HPDE6-E6E7 (cell line): ENCODE measurements around the gene CLEC16A.

Source experiments
- DNase-seq: peaks from one replicate; pipeline ENCODE4 v3.0.0; 2011; ENCODE audit warnings: missing footprints; ENCODE audit errors: extremely low spot score

Gene CLEC16A

DNA sequence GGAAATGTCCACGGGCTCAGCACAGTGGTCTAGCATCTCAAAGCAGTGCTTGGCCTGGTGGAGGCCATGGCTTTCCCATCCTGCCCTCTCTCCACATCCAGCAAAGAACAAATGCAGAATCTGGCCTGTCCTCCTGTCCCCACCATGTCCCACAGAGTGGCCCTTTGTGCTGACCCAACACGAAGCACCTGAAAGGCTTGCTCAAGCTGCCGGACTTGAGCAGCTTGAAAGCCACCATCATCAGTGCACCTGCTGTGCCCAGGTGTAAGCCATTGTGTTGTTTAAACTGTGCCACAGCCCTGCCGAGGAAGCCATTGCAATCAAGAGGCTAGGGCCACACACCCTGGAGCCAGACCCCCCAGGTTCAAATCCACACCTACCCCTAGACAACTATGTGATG lies 196.1 kb downstream of the CLEC16A start:
- DNase-seq: no peak

DNA sequence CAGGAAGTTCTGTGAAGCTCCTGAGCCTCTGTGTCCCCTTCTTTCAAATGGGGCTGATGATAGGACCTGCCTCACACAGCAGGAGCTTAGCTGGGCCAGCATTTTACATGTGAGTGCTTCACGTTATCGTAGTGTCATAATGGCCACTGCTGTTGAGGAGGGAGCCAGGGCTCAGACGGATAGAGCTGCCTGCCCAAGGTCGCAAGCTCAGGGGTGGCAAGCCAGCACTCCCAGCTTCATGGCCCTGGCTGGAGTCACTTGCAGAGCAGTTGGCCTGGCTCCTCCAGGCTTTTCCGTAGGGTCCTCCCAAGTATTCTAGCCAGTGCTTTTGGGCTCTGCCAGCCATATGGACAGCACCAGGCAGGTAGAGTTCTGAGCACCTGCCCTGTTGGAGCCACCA lies 196.5 kb downstream of the CLEC16A start:
- DNase-seq: no peak

DNA sequence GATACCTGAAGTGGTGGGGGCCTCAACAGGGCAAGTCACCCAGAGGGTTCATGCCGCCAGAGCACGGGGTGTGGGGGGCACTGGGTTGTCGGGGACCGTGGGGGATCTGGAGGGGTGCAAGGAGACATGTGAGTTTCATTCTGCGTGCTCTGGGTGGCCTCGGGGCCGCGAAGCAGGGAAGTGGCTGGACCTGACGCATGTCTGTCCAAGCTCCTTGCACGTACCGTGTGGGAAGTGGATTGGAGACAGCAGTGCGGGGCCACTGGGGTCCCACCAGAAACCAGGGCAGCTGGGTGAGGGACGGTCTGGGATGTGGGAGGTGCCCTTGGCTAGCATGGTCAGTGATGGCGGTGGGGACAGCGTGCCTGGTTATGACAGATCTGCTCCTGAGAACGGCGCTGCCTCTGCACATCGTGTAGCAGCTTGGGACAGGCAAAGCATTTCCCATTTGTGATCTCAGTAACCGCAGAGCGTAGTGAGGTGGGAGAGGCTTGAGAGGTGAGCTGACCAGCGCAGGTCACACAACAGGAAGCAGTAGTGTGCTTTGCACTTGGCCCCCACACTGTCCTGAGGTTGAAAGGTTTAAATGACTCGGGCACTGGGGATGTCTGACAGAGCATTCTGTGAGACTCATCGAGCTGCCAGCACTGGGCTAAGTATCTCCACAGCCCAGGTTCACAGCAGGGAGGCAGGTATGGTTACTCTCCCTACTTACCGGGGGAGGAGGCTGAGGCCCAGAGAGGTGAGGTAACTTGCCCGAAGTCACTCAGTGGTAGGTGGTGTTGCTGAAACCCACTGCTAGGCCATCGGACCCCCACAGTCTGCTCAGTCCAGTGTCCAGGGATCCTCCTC lies 197.3 kb downstream of the CLEC16A start:
- DNase-seq: no peak

DNA sequence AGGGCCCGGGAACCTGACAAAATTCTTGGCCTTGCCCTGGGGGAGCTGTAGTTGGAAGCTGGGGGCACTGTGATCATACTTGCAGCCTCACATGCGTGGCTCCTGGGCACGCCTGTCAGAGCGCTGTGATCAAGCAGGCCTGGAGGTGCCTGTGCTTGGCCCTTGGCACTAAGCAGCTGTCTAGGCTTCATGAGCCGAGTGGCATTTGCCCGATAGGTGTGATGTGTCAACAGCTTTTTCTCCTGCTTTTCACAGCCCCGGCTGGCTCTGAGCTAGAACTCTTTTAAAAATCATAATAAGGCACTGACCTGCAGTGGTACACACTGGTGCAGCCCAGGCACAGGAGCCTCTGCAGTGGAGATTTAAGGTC lies 197.9 kb downstream of the CLEC16A start:
- no peak for DNase-seq

DNA sequence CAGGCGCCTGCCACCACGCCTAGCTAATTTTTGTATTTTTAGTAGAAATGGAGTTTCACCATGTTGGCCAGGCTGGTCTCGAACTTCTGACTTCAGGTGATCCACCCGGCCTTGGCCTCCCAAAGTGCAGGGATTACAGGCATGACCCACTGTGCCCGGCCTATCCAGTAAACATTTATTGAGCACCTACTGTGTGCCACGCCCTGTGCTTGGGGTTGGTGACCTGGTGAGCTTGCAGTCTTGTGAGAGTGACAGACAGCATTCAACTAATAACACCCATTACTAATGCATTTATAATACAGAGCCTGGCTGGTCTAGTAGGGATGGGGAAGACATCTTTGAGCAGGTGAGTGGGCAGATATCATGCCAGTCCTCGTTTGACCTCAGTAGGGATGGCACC lies 198.6 kb downstream of the CLEC16A start:
- no peak for DNase-seq

DNA sequence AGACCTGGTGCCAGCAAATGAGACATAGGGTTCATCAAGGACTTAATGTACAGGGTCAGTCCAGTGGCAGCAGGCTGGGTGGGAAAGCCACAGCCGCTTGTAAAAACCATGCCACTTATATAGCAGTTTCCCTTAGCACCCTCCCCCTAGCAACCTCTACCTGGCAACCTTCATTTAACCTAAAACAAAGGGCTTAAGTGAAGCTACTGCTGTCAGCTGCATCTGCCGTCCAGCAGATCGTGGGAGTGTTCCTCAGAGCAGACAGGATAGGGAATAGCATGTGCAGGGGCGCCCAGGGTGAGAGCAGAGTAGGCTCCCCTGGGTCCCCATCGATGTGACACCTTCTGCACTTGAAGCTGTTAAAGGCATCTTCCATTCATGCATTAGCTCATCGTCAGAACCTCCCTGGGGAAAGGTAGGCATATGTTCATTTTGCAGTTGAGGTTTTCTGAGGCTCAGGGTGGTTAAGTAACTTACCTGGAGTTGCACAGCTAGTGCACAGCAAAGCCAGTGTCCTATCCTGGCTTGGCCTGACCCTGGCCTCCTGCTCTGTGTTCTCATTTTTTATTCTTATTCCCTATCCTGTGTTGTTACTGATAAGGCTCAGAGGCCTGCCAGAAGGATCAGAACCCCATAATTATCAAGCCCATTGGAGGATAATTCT lies 199.1 kb downstream of the CLEC16A start:
- no peak for DNase-seq

DNA sequence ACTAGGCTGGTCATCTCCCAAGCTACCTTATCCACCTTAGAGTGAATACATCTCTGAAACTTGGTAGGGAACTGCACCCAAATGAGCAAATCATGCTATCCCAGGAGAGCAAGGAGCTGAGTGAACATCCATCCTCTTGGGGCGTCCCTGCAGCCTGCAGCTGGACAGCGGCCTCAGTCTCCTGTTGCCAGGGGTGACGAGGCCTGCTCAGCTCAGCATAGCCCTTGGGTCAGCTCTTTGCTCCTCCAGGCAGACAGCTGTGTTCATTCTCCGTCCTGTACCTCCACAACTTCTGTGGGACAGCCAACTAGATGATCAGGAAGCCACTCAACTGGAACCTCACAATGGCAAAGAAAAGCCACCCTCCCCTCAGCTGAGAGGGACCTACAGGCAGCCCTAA lies 199.8 kb downstream of the CLEC16A start:
- DNase-seq: no peak

DNA sequence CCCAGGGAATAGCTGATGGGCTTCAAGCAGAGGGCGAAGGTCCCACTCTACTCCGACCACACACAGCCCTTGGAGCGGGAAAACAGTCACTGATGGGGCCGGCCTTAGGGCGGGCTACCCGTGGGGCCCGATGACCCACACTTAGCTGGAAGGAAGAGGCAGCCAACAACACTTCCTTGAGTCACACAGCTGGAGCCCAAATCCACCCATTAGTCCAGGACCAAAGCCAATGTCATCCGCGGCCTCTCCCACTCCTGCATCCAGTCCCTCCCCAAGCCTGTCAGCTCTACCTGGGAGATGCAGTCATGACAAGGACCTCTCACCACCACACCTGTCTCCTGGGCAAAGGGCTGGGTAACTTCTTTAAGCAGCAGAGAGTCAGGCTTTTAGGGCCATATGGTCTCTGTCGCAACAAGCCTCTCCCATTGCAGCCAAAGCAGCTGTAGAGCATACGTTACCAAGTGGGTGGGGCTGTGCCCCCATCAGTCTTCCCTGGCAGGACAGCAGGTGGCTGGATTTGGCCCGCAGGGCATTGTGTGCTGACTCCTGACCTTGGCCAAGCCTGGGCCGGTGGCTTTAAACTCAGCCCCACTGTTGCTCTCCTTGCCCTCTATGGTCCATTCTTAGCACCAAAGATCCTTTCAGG lies 200.9 kb downstream of the CLEC16A start:
- no peak for DNase-seq

DNA sequence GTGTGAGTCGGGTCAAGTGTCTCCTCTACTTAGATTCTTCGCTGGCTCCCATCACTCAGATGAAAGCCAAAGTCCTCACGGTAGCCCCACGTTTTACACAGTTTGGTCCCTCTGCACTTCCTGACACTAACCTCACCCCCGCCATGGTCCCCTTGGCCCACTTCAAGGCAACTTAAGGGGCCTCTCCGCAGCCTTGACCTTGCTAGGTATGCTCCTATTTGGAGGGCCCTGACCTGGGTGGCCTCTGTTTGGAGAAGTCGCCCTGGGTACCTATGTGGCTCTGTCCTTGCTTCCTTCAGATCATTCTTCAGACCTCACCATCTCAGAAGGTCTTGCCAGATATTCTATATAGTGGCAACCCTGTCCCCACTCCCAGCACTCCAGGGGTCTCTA lies 201.5 kb downstream of the CLEC16A start:
- DNase-seq: no peak

DNA sequence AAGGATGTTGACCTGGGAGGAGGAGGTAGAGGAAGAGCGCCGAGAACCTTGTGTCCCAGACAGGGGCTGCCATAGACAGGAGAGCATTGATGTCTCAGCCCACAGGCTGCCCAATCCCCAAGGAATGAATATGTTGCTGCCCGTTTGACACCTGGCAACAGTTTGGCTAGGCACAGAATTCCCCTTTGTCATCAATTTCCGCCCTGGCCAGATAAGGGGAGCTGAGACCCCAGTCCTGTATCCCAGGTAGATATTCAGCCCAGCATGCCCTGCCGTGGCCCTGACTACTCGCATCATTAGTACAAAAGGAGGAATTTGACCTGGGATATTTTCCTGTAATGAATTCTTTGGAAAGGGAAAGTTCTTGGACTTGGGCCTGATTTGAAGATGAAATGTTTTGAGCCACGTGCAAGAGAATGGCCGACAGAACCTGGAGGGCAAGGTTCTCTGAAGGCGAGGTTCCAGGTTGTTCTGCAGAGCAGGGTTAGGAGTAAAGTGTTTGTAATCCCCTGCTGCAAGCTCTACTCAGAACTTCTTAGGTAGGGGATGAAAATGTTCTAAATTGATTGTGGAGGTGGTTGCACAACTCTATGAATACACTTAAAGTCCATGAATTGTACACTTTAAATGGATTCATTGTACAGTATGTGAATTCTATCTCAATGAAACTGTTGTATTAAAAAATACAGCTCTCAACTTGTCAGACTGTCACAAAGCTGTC lies 202.8 kb downstream of the CLEC16A start:
- no peak for DNase-seq

DNA sequence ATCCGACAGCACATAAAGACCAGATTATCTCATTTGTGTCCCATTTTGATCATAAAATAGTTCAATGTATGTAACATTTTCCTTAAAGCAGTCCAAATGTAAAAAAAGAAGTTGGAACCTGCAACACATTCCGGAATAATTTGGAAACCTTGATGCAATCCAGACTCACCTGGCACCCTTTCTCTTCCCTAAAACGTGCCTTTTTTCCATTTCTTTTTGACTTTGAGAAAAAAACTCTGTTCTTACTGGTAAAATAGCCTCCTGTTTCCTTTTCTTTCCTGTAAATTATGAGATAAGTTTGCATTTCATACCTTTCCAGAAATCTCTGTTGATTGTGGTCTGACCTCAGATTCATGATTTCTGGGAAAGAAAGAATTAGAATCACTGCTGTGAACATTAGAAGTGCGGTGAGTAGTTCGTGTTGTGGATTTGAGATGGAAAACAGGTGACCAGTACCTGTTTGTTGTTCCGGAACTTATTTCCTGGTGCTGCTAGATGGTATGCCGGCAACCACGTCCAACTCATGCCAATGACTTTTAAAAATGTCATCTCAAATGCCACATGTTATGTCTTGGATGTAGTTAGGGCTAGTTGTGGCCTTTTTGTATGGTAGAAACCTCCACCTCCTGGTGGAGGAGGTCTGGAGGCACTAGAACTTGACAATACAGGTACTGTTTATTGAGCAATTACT lies 203.5 kb downstream of the CLEC16A start:
- no peak for DNase-seq

DNA sequence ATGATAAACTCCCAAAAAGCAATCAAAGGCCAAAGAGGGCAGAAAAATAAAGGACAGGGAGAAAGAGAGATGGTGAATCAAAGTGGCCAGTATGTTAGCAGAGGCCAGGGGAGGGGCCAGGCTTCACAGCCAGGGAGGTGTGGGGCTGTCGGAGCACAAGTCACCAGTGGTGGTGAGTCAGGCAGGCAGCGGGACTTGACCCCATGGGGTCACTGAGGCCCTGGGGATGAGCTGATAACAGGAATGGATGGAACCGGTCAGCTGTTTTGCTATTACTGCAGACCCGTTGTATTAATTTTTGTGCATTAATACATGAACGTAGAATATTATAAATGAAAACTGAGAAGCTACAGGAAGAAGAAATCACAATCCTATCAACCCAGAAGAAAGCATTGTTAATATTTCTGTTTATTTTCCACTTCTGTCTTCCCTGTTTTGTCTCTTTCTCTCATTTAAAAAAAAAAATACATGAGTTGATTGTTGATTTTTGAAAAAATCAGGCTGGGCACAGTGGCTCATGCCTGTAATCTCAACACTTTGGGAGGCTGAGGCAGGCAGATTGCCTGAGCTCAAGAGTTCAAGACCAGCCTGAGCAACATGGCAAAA lies 204.8 kb downstream of the CLEC16A start:
- DNase-seq: no peak

DNA sequence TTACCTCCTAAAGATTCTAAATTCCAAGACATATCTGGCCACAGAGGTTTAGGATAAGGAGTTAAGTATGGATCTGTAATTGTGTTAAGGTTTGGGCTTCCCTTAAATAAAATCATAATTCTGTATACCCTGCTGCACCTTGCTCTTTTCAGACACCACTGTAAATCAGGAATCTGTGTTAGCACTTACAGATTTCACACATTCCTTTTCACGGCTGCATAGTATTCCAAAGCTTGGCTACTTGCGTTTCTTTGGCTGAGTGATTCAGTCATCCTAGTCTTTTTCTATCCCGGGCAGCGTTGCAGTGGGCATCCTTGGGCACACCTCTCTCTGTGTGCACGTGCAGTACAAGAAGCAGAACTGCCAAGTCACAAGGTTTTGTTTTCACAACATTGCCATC lies 205.8 kb downstream of the CLEC16A start:
- DNase-seq: no peak

DNA sequence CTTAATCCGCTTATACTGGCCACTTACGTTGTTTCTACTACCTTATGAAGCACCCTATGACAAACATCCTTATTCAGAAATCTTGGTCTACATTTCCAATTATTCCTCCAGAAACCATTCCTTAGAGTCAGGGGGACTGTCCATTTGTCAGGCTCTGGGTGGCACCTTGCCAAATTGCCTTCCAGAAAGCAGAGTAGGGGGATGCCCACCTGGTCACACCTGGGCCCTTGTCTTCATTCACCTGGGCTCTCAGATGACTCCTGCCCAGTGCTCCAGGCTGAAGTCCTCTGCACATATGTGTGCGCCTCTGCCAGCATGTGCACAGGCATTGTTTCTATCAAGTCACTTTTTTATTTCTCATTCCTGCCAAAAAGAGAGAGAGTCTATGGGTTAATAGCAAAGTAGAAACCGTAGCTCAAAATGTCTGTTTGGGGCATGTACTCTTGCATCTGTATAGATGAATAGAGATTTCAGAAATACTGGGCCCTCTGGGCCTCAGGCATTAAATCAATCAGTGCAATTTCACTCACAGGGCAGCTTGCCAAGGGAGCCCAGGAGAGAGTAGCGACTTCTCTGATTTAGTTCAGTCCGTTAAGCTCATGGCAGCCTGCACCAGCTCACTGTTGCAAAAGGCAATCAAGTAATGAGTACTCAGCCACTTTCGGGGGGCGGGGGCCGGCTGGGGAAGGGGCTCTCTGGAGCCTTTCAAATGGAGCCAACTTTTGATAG lies 207.0 kb downstream of the CLEC16A start:
- DNase-seq: no peak

DNA sequence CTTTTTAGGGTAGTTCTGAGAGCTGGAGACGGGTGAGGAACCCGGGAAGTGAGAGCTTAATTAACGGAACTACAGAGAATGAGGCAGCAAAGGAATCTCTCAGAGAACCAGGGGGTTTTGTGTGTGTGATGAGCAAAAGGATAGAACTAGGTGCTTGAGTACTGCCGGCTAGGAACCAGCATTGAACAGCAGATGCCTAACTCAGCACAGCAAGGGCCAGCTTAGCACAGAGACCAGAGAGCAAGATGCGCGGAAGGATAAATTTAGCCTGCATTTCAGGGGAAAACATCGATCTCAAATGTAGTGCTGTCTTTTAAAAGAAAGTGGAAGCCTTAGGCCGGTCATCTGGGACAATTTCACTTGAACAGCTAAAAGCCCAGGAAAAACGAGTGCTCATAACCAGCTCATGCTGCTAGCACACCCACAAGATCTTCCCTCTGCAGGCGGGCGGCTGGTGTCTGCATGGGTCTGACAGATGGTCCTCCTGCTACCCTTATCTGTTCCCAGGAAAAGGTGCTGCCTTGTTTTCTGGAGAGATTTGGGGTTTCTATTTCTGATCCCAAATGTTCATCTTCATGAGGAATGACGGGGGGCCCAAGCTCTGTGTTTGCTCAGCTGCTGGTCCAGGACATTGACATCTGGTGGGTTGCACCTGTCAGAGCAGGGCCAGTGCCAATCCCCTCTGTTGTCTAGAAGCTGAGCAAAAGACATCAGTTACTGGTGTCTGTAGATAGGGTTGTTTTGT lies 207.7 kb downstream of the CLEC16A start:
- no peak for DNase-seq

DNA sequence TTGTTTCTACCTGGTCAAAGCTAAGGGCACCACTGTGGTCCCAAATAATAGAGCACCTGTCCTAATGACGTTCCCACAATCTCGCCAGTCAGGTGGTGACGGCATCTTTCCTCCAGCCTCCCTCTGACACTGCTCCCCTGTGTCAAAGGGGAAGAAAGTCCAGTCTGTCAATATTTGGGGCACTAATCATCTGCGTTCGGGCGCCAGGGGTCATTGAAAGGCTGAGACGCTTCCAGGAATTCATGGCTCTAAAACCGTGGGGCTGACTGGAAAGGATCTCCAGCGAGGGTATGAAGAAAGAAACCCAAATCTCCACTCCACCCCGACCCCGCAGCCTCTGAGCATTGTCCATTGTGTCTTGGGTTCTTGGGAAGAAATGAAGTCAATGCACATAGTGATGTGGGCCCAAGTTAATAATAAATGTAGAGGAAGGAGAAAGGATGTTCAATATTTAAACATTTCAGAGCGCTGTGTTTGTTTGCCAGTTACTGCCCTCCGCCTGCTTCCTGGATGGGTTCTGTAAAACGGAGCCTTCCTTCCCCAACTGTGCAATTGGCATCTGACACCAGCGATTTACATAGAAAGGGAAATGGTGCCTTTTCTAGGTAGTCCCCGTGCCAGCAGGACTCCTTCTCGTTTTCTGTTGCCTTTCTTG lies 208.4 kb downstream of the CLEC16A start:
- DNase-seq: no peak

DNA sequence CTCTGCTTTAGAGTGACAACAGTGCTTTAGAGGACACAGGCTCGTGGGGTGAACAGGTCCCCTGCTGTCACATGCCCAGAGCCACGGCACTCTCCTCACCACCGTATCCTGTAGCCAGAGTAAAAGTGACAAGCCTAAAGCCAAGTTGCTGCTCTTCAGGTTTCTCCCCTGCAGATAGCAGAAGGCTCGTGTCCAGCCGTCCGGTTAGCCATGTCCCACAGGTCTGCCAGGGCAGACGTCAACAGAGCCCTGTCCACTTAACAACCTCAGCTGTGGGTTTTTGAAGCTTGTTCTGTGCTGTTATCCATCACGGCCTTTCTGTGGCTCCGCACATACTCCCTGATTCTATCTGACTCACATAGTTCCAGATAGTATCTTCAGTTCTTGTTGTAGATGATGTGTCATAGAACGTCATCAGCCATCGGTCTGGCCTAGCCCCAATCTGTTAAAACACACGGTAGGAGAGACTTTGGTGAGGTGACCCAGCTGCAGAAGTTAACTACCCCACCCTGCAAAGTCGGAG lies 211.0 kb downstream of the CLEC16A start:
- no peak for DNase-seq

DNA sequence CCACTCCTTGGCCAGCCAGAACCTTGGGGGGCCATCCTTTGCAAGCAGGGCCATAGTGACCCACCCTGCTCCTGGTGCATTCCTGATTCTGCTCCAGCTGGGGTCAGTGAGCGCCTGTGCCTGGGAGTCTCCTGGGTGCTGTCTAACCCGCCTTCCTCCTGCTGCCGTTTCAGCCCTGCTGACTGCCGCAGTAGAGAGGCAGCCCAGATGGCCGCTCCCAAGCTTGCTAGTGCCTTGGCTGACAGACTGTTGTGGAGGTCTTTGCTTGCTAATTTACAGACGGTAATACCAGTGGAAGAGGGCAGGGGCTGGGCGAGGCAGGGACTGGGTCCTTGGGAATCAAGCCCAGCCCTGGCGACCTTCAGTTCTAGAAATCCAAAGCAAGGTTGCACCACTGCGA lies 212.0 kb downstream of the CLEC16A start:
- DNase-seq: no peak

DNA sequence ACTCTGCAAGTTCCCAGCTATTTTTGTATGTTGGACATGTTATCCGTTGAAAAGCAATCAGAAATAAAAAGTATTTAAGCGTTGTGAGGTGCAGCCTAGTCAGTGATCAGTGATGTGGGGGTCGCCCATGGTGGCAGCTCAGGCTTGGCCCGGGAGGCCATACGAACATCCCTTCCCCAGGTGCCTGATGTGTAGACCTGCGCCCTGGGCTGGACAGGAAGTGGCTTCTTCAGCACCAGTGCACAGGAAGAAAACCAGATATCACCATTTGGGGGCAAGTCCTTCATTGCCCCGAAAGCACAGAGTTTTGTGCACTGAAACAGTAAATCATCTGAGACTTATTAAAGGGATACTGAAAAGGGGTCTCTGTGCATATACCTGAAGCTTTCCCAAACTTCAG lies 212.8 kb downstream of the CLEC16A start:
- no peak for DNase-seq
